ENCODE results near the gene SV2C.
"Not testable (repeated sequence)": the region's sequence is repeated elsewhere in the genome, so short reads cannot be mapped to it uniquely, and the experiment has no call there.

The SV2C gene

DNA sequence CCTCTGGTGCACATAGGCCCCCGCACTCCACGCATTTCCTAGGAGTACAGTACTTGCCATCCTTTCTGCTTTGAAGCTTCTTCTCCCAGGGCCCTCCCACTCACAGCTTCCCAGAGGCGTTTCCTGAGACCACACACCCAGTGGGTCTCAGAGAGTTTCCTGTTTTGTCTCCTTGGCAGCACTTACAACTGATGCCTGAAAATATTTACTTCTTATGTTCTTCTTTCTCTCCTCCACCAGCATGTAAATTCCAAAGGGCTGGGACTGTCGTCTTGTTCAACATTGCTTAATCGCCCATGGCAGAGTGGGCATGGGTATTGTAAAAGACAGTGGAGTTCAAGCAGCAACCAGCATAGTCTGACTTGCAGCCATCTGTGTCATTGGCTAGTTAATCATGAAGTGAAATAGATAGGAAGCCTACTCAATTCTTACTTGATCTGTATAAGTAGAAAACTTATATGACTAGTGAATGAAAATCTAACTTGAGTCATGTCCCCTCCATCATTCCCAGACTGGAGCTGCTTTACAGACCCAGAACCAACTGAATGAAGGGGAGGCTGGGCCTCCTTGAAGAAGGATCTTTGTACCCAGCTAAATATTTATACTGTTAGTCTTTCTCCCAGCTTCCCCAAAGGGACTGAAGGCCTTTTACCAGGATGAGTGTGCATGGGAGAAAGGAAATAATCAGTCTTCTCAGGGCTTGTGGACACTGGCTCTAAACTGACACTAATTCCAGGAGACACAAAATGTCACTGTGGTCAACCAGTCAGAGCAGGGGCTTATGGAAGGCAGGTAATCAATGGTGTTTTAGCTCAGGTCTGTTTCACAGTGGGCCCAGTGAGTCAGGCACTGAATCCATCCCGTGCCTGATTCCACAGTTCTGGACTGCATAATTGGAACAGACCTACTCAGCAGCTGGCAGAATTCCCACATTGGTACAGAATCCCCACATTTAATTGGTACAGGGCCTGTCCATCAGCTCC is 116.4 kb downstream of the SV2C start:
- DNase-seq (ENCODE audit: low spot score), result no peak

DNA sequence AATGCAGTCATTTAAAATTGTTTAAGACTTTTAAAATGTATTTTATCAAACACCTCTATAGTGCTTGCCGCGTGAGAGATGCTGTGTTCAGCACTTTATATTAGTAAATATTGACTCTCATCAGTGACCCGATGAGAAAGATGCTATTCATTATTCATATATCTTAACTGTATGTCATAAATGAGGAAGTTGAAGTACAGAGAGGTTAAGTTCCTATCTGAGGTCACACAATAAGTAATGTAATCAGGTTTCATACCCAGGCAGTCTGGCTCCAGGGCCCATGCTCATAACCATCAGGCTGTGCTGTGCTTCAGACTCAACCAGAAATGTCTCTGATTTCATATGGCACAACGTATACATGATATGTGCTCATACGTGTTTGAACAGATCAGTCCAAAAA is 119.0 kb downstream of the SV2C start:
- DNase-seq (ENCODE audit: low spot score), result no peak

DNA sequence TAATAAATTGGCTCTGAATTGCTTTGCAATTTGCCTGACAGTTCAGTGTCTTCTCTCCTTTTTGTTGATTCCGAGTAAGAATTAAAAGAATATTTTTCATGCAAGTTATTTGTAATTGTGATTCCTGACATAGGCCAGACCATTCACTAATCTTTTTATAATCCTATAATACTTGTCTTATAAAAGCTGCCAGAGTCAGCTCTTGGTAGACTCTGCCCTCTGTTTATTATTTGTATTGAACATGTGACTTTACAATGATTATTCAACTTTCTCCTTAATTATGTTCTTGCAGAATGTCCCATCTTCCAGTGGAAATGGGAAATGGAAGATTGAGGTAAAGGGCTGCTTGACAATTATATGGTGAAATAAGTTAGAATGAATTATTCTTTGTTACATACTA is 121.0 kb downstream of the SV2C start:
- no peak for DNase-seq (ENCODE audit: low spot score)

DNA sequence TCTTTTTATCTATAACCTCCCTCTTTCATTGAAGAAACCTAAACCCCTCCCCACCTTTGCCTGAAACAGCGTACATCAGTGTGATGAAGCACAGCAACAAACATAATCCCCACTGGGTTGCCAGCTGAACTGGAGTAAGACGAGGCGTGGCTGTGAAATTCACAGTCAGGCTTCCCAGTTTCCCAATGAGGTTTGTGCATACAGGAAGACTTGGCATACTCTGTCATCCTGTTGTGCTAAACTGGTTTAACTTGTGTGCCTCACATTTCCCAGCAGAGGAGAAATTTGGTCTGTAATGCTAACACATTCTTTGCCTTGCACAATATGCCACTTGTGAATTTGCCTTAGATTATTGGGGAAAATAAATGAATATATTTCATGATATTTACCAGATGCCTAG is 121.5 kb downstream of the SV2C start:
- DNase-seq (ENCODE audit: low spot score), result no peak

DNA sequence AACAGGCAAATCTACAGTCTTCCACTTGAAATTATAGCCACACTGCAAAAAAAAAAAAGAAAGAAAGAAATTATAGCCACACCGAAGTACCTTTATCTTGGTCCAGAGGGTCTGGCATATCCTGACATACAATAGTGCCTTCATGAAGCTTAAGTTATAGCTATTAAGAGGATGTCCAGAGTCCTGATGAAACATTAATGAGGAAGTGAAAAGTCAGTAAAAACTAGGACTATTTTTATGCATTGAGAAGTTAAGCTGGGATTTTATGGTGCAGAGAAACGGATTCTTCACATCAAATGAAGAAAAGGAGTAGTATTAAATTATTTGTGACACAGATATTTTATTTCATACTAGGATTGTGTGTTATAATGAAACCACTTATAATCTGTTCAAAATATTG is 123.9 kb downstream of the SV2C start:
- DNase-seq (ENCODE audit: low spot score), result no peak

DNA sequence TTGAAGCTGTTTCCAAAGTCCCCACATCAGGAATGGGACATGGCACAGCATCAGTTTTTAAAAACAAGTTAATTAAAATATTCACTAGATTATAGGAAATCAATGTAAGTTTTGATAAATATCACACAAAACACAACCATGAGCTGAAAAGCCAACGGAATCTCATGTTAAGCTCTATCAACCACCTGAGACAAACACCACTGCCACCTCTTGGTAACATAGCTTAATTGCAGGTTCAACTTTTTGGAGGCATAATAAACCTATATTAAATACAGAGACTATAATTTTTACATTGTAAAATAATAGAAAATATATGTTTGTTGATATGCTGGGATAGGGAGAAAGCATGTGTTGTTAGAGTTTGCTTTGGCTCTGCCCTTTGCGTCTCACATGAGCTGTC is 126.1 kb downstream of the SV2C start:
- DNase-seq (ENCODE audit: low spot score), result no peak

DNA sequence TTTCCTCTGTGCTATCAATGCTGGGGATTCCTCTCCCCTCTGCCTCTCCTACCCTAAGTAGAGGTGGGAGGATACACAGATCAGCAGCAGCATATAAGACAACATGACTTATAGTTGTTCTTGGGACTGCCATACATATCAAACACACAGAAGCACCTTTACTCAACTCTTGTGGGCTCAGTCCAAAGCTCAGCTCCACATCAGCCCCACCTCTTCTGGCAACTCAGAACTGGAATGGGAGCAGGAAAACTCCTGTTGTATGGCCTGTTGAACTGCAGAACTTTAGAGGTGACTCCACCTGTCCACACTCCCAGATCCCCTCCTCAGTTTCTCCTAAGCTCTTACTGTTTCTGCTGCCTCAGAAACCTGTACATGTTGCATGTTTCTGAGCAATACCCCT is 127.8 kb downstream of the SV2C start:
- no peak for DNase-seq (ENCODE audit: low spot score)

DNA sequence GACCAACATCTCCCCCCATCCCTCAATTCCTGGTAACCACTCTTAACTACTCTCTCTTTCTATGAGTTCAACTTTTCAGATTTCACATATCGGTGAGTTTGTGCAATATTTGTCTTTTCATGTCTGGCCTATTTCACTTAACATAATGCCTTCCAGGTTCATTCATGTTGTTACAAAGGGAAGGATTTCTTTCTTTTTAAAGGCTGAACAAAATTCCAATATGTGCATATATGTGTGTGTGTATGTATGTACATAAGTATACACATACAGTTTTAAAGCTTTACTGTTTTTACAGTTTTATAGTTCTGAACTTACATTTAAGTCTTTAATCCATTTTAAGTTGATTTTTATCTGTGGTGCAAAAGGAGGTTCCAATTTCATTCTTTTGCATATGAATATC is 130.7 kb downstream of the SV2C start:
- DNase-seq (ENCODE audit: low spot score), result no peak

DNA sequence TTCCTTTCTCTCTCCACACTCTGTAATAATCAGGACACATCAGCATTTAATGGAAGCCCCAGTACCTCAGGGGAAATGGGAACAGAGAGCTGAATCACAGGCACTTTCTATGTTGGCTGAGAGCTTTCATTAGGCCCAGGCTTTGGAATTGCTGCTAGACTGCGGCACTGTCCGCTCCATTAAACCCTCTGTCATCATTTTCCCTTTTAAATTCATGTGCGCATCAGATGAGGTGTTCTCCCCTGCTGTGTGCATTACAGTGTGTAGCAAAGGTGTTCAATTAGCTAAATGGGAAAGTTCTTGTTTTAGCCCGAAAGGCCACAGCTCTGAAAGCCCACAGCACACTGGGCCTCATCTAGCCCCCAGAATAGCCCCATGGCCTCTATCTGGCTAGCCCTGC is 133.6 kb downstream of the SV2C start:
- no peak for DNase-seq (ENCODE audit: low spot score)

DNA sequence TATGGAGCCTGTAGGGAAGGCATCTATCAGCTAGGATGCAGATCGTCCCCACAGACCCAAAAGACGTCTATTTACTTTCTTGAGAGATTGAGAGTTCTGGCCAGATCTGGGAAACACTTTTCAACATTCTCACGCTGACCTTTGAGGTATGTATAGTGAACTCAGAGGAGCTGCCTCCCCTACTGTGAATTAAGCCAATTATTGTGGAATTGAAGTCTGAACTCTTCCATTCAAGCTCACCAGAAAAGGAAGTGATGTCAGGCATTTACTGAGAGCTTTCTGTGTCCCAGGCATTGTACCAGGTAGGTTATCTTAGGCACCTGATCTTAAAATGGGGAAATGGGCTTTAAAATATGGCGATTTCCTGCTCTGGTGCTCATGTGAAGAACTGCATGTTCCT is 136.5 kb downstream of the SV2C start:
- DNase-seq (ENCODE audit: low spot score), result no peak

DNA sequence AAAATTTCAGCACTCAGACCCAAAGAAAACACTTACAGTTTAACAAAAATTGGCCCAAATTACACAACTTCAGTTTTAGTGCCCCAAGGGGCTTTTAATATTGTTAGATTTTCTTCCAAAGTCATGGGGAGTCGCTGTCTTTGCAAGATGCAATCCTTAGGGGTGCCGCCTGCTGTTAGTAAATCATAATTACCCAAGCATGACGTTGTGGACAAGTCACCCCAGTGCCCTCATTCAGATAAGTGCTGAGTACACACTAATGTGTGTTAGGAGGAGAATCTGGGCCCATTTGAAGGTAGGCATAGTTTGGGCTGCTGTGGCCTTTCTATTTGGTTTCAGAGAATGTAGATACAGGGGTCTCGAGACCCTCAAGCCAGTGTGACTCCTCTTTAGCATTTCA is 138.1 kb downstream of the SV2C start:
- DNase-seq (ENCODE audit: low spot score), result no peak

DNA sequence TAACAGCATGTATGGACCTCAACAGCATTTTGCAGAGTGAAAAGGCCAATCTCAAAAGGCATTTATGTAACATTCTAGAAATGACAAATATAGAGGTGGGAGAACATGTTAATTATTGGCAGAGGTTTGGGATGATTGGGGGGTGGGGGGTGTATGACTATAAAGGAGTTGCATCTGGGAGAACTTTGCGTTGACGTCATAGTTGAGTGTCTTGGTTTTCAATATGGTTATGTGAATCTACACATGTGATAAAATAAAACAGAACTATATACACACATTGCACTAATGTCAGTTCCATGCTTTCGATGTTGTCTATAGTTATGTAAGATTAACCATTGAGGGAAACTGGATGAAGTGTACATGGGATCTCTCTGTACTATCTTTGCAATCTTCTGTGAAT is 139.1 kb downstream of the SV2C start:
- DNase-seq (ENCODE audit: low spot score), result no peak

DNA sequence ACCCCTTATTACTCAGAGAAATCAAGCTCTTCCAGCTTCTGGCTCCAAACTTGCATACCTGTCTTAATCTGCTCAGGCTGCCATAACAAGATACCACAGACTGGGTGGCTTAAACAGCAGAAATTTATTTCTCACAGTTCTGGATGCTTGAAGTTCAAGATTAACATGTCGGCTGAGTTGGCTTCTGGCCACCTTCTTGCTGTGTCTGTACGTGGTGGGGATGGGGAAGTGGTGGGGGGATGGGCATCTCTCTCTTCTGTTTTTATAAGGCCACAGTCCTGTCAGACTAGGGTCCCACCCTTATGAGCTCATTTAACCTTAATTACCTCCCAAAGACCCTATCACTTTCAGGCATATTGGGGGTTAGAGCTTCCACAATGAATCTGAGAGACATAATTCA is 140.5 kb downstream of the SV2C start:
- DNase-seq (ENCODE audit: low spot score), result no peak

DNA sequence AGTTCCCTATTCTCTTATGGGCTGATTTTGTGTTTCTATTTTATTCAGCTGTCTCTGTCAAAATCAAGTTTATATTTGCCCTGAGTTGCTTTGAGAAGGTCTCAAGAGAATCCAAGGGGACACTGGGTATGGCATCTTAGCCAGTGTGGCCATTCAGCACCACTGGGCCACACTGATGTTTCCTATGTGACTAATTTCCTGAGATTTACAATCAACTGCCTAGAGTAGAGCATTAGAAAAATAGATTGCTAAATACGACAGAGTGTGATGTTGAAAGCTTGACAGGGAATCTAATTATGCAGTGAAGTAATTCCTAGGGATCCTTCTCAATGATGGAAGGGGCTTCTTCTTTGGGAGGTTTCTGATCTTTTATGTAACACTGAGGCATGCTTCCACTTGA is 141.7 kb downstream of the SV2C start:
- no peak for DNase-seq (ENCODE audit: low spot score)

DNA sequence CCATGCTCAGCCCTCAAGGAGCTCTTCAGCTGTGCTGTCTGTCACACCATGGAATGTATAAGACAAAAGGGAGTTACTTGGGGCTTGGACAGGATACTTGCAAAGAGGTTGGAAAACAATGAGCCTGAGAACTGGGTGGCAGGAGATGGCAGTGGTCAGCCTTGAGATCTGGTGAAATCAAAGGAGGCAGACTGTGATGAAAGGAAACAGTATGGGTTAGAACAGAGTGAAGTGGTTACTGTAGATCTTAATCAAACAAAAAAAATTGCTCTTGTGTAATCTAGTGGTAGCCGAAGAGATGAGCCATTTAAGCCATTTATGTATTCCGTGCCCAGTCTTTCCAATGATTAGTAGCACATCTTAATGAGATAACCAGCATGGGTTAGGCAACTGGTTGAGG is 142.2 kb downstream of the SV2C start:
- DNase-seq (ENCODE audit: low spot score), result no peak

DNA sequence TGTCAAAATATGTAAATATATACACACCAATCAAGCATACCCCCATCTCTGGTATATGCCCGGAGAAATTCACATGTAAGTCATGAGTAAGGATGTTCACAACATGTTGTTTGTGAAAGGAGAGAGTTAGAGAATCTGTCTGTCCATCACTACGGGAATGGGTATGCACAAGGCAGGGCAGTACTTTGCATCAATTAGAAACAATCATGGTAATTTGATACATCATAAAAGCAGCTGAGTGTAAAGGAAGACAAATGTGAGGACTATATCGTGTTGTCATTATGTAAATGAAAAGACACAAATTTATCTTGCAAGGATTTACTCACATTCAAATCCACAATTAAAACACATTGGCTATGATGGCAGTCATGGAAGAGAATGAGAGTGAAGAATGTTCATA is 146.7 kb downstream of the SV2C start:
- DNase-seq (ENCODE audit: low spot score), result no peak

DNA sequence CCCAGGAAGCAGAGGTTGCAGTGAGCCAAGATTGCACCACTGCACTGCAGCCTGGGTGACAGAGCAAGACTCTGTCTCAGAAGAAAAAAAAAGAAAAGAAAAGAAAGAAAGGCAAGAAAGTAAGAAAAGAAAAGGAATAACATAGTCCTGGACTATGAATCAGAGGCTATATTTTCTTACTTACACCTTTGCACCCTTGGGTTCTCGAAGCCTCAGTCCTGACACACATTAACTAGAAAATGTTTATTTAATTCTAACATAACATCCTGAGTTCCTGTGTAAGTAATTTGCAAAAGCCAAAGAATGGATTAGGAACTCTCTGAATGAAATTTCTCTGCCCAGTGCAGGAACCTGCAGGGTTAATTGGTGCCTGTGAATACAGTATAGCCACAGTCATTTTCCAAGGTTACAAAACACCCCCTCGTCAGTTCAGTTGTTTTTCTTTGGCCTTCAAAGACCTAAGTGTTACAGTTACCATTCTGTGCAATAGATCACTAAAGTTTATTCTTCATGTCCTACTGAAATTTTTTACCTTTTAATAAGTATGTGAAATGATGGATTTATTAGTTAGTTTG is 147.6 kb downstream of the SV2C start:
- no peak for DNase-seq (ENCODE audit: low spot score)

DNA sequence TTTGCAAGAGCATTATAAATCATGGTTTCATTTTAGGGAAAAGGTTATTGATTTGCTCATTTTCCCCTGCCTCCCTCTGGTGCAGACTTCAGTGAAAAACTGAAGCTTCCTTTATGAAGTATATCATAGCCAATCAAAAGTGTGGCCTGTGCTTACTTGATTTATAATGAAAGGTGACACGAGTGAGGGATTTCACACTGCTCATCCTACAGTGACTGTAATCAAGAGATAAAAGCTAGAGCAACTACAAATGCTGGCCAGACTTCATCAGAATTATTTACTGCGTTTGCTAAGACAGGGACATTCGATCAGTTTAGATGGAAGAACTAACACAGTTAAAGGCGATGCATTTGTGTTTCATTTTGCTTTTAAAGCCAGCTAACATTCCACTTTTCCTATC is 151.5 kb downstream of the SV2C start:
- DNase-seq (ENCODE audit: low spot score), result no peak

DNA sequence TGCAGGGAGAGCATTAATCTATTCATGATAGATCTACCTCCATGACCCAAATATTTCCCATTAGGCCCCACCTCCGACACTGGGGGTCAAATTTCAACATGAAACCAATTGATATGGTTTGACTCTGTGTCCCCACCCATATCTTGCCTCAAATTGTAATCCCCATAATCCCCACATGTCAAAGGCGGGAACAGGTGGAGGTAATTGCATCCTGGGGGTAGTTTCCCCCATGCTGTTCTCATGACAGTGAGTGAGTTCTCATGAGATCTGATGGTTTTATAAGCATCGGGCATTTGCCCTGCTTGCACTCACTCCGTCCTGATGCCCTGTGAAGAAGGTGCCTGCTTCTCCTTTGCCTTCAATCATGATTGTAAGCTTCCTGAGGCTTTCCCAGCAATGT is 153.5 kb downstream of the SV2C start:
- DNase-seq (ENCODE audit: low spot score), result no peak

DNA sequence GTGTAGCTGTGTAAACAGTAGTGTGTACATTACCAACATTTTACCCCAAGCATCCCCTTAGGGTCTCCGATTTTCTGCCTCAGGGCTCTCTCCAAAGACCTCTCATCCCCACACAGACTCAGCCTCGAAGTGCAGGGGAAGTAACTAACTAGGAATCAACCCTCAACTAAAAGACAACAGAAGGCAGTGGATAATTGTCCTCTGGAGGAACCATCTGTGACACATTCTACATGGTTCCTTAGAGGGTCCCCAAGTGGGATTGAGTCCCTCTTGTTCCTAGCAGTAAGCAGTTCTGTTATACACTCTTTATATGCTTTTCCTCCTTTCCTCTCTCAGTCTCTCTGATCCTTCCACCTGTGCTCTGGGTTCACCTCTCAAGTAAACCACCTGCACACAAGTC is 157.2 kb downstream of the SV2C start:
- no peak for DNase-seq (ENCODE audit: low spot score)

DNA sequence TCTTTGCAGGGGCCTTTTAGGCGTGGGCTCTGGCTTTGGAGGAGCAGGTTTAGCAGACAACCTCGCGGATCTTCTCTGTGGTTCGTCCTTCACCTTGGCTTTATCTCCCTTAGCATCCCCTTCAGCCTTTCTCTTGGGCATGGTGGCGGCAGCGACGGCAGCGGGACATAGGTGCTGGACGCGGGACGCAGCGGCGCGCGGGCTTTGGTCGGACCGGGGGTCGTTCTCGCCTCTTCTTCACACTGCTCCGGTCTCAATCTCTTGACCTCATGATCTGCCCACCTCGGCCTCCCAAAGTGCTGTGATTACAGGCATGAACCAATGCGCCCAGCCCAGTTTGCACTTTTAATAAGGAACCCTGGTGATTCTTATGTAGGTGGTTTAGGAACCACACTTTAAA is 159.0 kb downstream of the SV2C start:
- not testable (repeated sequence) for DNase-seq (ENCODE audit: low spot score)

DNA sequence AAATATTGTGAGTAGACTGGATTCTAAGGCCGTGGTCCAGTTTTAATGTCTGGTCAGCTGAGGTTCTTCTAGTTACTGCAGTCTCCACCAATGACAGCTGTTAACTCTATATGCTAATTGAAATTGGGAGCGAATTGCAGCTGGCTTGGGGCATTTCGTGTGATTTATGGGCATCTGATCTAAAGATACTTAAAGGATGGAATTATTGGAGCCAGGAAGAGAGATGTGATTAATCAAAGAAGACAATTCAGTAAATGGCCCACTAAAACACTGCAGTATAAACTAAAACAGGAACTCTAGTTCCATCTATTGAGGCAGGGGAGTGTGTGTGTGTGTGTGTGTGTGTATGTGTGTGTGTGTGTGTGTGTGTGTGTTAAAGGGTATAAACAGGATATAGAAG is 162.4 kb downstream of the SV2C start:
- no peak for DNase-seq (ENCODE audit: low spot score)

DNA sequence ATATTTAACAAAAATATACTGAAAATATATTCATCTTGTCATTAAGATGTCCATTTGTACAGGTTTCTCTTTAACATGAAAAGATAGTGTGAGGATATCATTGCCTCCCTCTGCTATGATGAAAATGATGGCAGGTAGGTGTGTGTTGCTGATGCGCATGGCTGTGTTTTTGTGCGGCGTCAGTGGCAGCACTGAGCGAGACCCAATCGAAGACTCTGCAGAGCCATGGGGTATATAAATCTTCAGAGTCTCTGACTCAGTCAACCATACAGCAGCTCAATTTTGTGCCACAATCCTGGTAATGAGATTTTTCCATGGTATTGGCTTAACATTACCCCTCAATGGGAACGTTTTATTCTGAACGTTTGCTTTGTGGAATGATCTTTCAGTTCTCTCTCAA is 166.4 kb downstream of the SV2C start:
- DNase-seq (ENCODE audit: low spot score), result no peak

DNA sequence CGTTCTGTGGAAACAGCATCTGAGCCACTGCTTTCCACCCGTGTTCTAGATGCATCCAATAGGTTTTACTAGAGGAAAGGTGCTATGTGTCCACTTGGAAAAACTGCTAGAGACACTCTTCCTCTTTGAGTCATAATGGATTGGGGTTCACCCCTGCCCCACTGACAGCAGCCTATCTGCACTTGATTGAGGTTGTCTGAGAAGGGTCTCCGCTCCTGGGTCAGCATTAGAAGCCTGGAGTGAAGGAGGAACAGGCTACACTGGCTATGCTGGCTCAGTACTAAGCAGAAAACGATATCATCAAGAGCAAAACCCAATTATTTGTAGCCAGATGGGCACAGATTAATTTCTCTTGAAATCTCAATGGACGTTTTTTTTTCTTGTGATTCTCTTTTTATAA is 167.3 kb downstream of the SV2C start:
- DNase-seq (ENCODE audit: low spot score), result no peak
